ENCODE results near the gene TMED5. TPM values are rescaled to one million over a fixed set of nuclear protein-coding genes. Genes with fewer than 3 reads are reported as not detected.

Gene TMED5
- polyA plus RNA-seq, 1 of the 3 experiments (the other 2 are of a cell fraction): 24.2 TPM

- TF ChIP-seq CTCF (IDR thresholded peaks at IDR 0.05): no peak; the same call in 1 of the 2 replicates
- peak; percentile 57; the same call in 1 of the 2 replicates for TF ChIP-seq POLR2AphosphoS5 (IDR thresholded peaks at IDR 0.05; ENCODE audit: low read depth, low read length)
- TF ChIP-seq FOXJ3 (CRISPR knock-in tag; IDR thresholded peaks at IDR 0.05): no peak
- no peak for TF ChIP-seq USF2 (IDR thresholded peaks at IDR 0.05; ENCODE audit: borderline replicate concordance, low read depth, low read length)
- peak; percentile 37; the same call in 1 of the 2 replicates for TF ChIP-seq RFX5 (IDR thresholded peaks at IDR 0.05; ENCODE audit: low read length)
- TF ChIP-seq NRF1 (IDR thresholded peaks at IDR 0.05; ENCODE audit: low read depth, low read length): peak; percentile 87
- peak; percentile 49 for TF ChIP-seq USF1 (IDR thresholded peaks at IDR 0.05; ENCODE audit: borderline replicate concordance, low read depth)
- peak; percentile 78 for TF ChIP-seq MAX (IDR thresholded peaks at IDR 0.05; ENCODE audit: low read depth)
- no peak; the same call in 1 of the 2 replicates for TF ChIP-seq SIN3A (IDR thresholded peaks at IDR 0.05; ENCODE audit: borderline replicate concordance, low read depth, low read length)
- TF ChIP-seq CHD2 (IDR thresholded peaks at IDR 0.05; ENCODE audit: low read length, partially characterized antibody): peak; percentile 85
Measured at GRCh38 chr1:93179886-93180722, at the start of gene TMED5 (continued).

- peak; percentile 9 for DNase-seq
- H4K20me1 ChIP-seq (ENCODE audit: insufficient read depth): no peaks in the 10 kb centered on the region
- WGBS (ENCODE audit: low lambda C conversion rate): 51% methylated on average over 2 of the region's 2 CpGs
- H3K4me3 ChIP-seq (ENCODE audit: low read depth in 2 of 2, low read length in 1 of 2): no peak overlapping the region
- peak overlapping the region; percentile 50; the same call in 1 of the 2 replicates for H2AFZ ChIP-seq (ENCODE audit: low read depth)
- H3K9me3 ChIP-seq: no peaks in the 10 kb centered on the region
- peaks cover 11 to 20% of the 10 kb centered on the region in 2 experiments; a peak in 3 of 4 replicates for H3K4me1 ChIP-seq (ENCODE audit: control insufficient read depth in 1 of 2, insufficient read depth in 2 of 2, low read depth in 1 of 2, low read length in 1 of 2)
- CTCF ChIA-PET: interaction anchor here (0.7 to 1.3 kb wide), 2 partner anchors 36 to 82 kb away, joined by 3 to 5 read pairs; no protein-coding TSS in a partner anchor
- no peaks in the 10 kb centered on the region for H3K9me2 ChIP-seq
- TF ChIP-seq GATA2 (CRISPR knock-in tag; IDR thresholded peaks at IDR 0.05) (no peak), MAX (IDR thresholded peaks at IDR 0.05; ENCODE audit: low read depth) (no peak), FOXM1 (IDR thresholded peaks at IDR 0.05; ENCODE audit: low read depth) (no peak), CHD2 (IDR thresholded peaks at IDR 0.05; ENCODE audit: low read length, partially characterized antibody) (no peak), USF2 (IDR thresholded peaks at IDR 0.05; ENCODE audit: borderline replicate concordance, low read depth, low read length) (no peak), NFIC (IDR thresholded peaks at IDR 0.05; ENCODE audit: borderline replicate concordance) (no peak), MEF2A (IDR thresholded peaks at IDR 0.05; ENCODE audit: borderline replicate concordance, low read depth) (no peak), TCF12 (IDR thresholded peaks at IDR 0.05) (peak; percentile 40)
- H3F3A ChIP-seq (replicated peaks; ENCODE audit: insufficient read depth): peaks cover 2% of the 10 kb centered on the region
- no peaks in the 10 kb centered on the region for H3K79me2 ChIP-seq (ENCODE audit: insufficient read depth)
- no peaks in the 10 kb centered on the region for H3K27me3 ChIP-seq (ENCODE audit: insufficient read depth)
- H3K36me3 ChIP-seq (replicated peaks in 1 of 2; ENCODE audit: control insufficient read depth in 1 of 2, insufficient read depth in 2 of 2, low read length in 1 of 2): peaks cover 0 to 58% of the 10 kb centered on the region in 2 experiments
- H3K4me2 ChIP-seq: no peak overlapping the region
- H3K27ac ChIP-seq (ENCODE audit: low read depth in 2 of 2, low read length in 1 of 2): peak overlapping the region; percentile 21 to 78; a peak in 2 of 4 replicates
- H3K9ac ChIP-seq: no peak overlapping the region
- POLR2A ChIA-PET: no interaction called here
Measured at GRCh38 chr1:93223023-93223675, 42.9 kb upstream of the TMED5 start.
